ENCODE data around the gene DLD. TPM values are rescaled to one million over a fixed set of nuclear protein-coding genes. Genes with fewer than 3 reads are reported as not detected.

The DLD gene
- total and polyA plus RNA-seq, 2 of the 8 experiments (the other 6 are each of a cell fraction or from before 2014, with no cell fraction given): 63.7 to 88.5 TPM

- Histone ChIP-seq H3K9me3 (ENCODE audit: insufficient read depth in 2 of 2, low read depth in 1 of 2, low read length in 1 of 2) (no peaks in the 10 kb centered on the region), H3K9ac (replicated peaks in 1 of 4; ENCODE audit: extremely low read depth in 1 of 4, low read depth in 3 of 4, low read length in 3 of 4) (no peak overlapping the region), H3K36me3 (ENCODE audit: control insufficient read depth in 2 of 4, insufficient read depth in 4 of 4, low read length in 3 of 4) (peaks cover 0 to 32% (median 6%) of the 10 kb centered on the region in 4 experiments; a peak in 4 of 8 replicates), H3K4me1 (replicated peaks in 1 of 4; ENCODE audit: control insufficient read depth in 3 of 4, insufficient read depth in 4 of 4, low read length in 3 of 4) (peaks cover 0 to 28% (median 12%) of the 10 kb centered on the region in 4 experiments; a peak in 4 of 7 replicates), H2AFZ (ENCODE audit: low read length) (no peak overlapping the region), H3K18ac (ENCODE audit: extremely low read depth, low read length) (no peak overlapping the region), H2BK5ac (ENCODE audit: low read depth, low read length) (no peak overlapping the region), H3K14ac (ENCODE audit: insufficient read length) (no peak overlapping the region), H3K4me3 (ENCODE audit: extremely low read depth in 1 of 4, insufficient read depth in 2 of 4, low read depth in 3 of 4, low read length in 4 of 4) (no peak overlapping the region), H4K5ac (ENCODE audit: insufficient read length, low read depth, low read length) (no peak overlapping the region), H4K8ac (ENCODE audit: extremely low read depth, insufficient read depth, low read length) (no peak overlapping the region), H3K79me2 (ENCODE audit: control insufficient read depth in 1 of 2, insufficient read depth in 2 of 2, low read length in 2 of 2) (no peaks in the 10 kb centered on the region), H3K23me2 (ENCODE audit: low read depth, low read length) (no peaks in the 10 kb centered on the region), H3K56ac (replicated peaks; ENCODE audit: insufficient read length, low read depth, low read length) (no peak overlapping the region), H2BK120ac (replicated peaks; ENCODE audit: low read depth, low read length) (no peak overlapping the region), H3K27ac (ENCODE audit: low read depth, low read length) (no peak overlapping the region), H2AK5ac (ENCODE audit: low read depth, low read length) (no peak overlapping the region), H3K27me3 (replicated peaks in 1 of 4; ENCODE audit: control insufficient read depth in 3 of 4, extremely low read depth in 1 of 4, insufficient read depth in 3 of 4, low read length in 3 of 4) (no peaks in the 10 kb centered on the region), H2BK15ac (ENCODE audit: low read length) (no peak overlapping the region), H3K79me1 (ENCODE audit: low read depth, low read length) (no peaks in the 10 kb centered on the region), H2BK12ac (ENCODE audit: low read depth, low read length) (no peak overlapping the region), H4K20me1 (replicated peaks in 1 of 2; ENCODE audit: control insufficient read depth in 1 of 2, insufficient read depth in 2 of 2, low read length in 2 of 2) (peaks cover 0 to 2% of the 10 kb centered on the region in 2 experiments), H3K4ac (replicated peaks; ENCODE audit: insufficient read length, low read depth, low read length) (no peak overlapping the region), H3K4me2 (ENCODE audit: insufficient read depth in 1 of 2, low read depth in 2 of 2, low read length in 2 of 2) (no peak overlapping the region), H2BK20ac (ENCODE audit: low read length) (no peak overlapping the region), H4K91ac (replicated peaks; ENCODE audit: insufficient read length, low read length) (no peak overlapping the region), H3K23ac (ENCODE audit: insufficient read length) (no peak overlapping the region)
- ChIA-PET CTCF (ENCODE audit: partially characterized antibody) (no interaction called here), POLR2A (ENCODE audit: partially characterized antibody) (interaction anchor here (1.1 kb wide), 1 partner anchor 14 kb away, joined by 3 read pairs; no protein-coding TSS in a partner anchor)
- 93% methylated on average over 6 of the region's 6 CpGs; no CpG with 5 or more reads in 1 of the 2 experiments for WGBS, 2 experiments (ENCODE audit: extremely low coverage in 1 of 2, insufficient coverage in 1 of 2, insufficient read length in 1 of 2, insufficient replicate concordance in 2 of 2, low coverage in 1 of 2, low lambda C conversion rate in 2 of 2, missing lambda C conversion rate in 1 of 2)
- no peak for FAIRE-seq
- no peak for DNase-seq (ENCODE audit: low read depth in 1 of 2, low spot score in 2 of 2)
- TF ChIP-seq BRCA1 (IDR thresholded peaks at IDR 0.05; ENCODE audit: low read depth, low read length): no peak
- TF ChIP-seq CBX5 (IDR thresholded peaks at IDR 0.05; ENCODE audit: low read depth, low read length): no peak
- TF ChIP-seq RNF2 (IDR thresholded peaks at IDR 0.05; ENCODE audit: borderline replicate concordance, low read depth, low read length, missing control alignments, poor library complexity, severe bottlenecking): no peak
- TF ChIP-seq BACH1 (IDR thresholded peaks at IDR 0.05; ENCODE audit: low read length): no peak
- TF ChIP-seq FOSL1 (IDR thresholded peaks at IDR 0.05; ENCODE audit: insufficient read depth, low read depth, low read length): no peak
- no peak for TF ChIP-seq SIRT6 (IDR thresholded peaks at IDR 0.05; ENCODE audit: low read length)
- TF ChIP-seq POLR2AphosphoS5 (IDR thresholded peaks at IDR 0.05; ENCODE audit: low read depth, low read length): no peak
- no peak for TF ChIP-seq TAF1 (IDR thresholded peaks at IDR 0.05; ENCODE audit: low read depth, low read length)
- no peak for TF ChIP-seq CREB1 (IDR thresholded peaks at IDR 0.05)
- TF ChIP-seq SIN3A (conservative IDR thresholded peaks at IDR 0.05 in 1 of 2, IDR thresholded peaks at IDR 0.05 in 1 of 2; ENCODE audit: low read depth in 1 of 2, low read length in 2 of 2): no peak
- TF ChIP-seq RXRA (IDR thresholded peaks at IDR 0.05; ENCODE audit: insufficient read depth, low read depth, low read length): no peak
- no peak for TF ChIP-seq ZNF274 (IDR thresholded peaks at IDR 0.05; ENCODE audit: borderline replicate concordance, extremely low read depth, low read length)
- no peak for TF ChIP-seq GTF2F1 (IDR thresholded peaks at IDR 0.05; ENCODE audit: borderline replicate concordance, low read depth, low read length)
Measured at GRCh38 chr7:107938456-107939250, 47.7 kb downstream of the DLD start.

All from H1 (cell line).